Measurements from ENCODE around the gene CYP2S1.

DNA sequence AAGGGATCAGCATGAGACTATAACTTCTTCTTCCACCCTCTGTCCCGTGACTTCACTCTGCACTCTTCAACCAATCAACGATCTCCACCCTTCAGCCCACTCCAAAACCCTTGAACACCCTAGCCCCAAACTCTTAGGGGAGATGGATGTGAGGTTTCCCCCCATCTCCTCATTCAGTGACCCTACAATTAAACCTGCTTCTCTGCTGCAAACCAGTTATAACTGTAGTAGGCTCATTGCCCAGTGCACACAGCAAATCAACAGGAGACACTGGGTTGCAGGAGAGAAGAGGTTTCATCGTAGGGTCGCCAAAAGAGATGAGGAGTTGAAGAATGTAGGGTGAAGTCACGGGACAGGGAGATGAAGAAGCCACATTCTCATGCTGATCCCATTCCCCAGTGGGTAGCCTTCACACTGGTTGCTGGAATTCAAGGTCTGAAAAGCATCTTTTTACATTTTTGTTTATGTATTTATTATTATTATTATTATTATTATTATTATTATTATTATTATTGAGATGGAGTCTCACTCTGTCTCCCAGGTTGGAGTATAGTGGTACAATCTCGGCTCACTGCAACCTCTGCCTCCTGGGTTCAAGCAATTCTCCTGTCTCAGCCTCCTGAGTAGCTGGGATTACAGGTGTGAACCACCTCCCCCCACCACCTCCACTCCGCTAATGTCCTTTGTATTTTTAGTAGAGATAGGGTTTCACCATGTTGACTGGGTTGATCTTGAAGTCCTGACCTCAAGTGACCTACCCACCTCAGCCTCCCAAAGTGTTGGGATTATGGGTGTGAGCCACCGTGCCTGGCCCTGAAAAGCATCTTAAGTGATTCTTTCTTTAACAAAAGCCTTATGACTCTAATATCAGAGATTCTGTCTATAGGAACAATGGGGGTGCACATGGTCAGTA lies 5.8 kb upstream of the CYP2S1 start:
- TF ChIP-seq CTCF (IDR thresholded peaks at IDR 0.05) (no peak), EP300 (IDR thresholded peaks at IDR 0.05; ENCODE audit: low read depth) (no peak), POLR2AphosphoS5 (IDR thresholded peaks at IDR 0.05) (no peak)
